SK-N-SH (cell line): ENCODE results near the gene TMEM185A.
"Not testable (repeated sequence)": the region's sequence is repeated elsewhere in the genome, so short reads cannot be mapped to it uniquely, and the experiment has no call there.

Experiments
- EP300 ChIP-seq, 2 experiments: IDR thresholded peaks; 2 replicates each; pipeline versions ENCODE4 v1.4.0 to v1.6.1; 2012; ENCODE audit warnings: borderline replicate concordance in 1 of 2, low read depth in 1 of 2, low read length in 1 of 2
- EZH2phosphoT487 ChIP-seq: fragments of 200-600 bp; sonication (generic); IDR thresholded peaks from 2 replicates; pipeline ENCODE4 v1.6.1; 2017; ENCODE audit warnings: low read depth, mixed run types, mild to moderate bottlenecking, antibody characterized with exemption, moderate library complexity, borderline replicate concordance
- FOSL2 ChIP-seq: IDR thresholded peaks from 2 replicates; pipeline ENCODE4 v1.4.0; 2012; ENCODE audit warnings: low read depth, mild to moderate bottlenecking, moderate library complexity, borderline replicate concordance
- GATA2 ChIP-seq: sonication (generic); formaldehyde crosslinking; IDR thresholded peaks from 2 replicates; pipeline ENCODE4 v1.5.0; 2020; ENCODE audit warnings: mild to moderate bottlenecking, missing genetic modification reagents
- NFIC ChIP-seq: IDR thresholded peaks from 2 replicates; pipeline ENCODE4 v1.4.0; 2012; ENCODE audit warnings: borderline replicate concordance
- REST ChIP-seq: IDR thresholded peaks from 2 replicates; pipeline ENCODE4 v1.6.1; 2012; ENCODE audit warnings: mild to moderate bottlenecking, low read depth, low read length, moderate library complexity
- SIN3A ChIP-seq: IDR thresholded peaks from 2 replicates; pipeline ENCODE4 v1.6.1; 2012; ENCODE audit warnings: low read depth, mild to moderate bottlenecking, low read length, moderate library complexity, borderline replicate concordance
- TAF1 ChIP-seq: IDR thresholded peaks from 2 replicates; pipeline ENCODE4 v1.6.1; 2012; ENCODE audit warnings: low read depth, mild to moderate bottlenecking, low read length, moderate library complexity, borderline replicate concordance
- YY1 ChIP-seq: IDR thresholded peaks from 2 replicates; pipeline ENCODE4 v1.4.0; 2012; ENCODE audit warnings: low read depth, mild to moderate bottlenecking
- TF ChIP-seq, protein P1 (sequence below): fragments of 200-600 bp; sonication (generic); IDR thresholded peaks from 2 replicates; pipeline ENCODE4 v1.6.1; 2017; ENCODE audit warnings: antibody characterized with exemption, mild to moderate bottlenecking, moderate library complexity
- TF ChIP-seq, protein P2 (sequence below): IDR thresholded peaks from 2 replicates; pipeline ENCODE4 v1.4.0; 2012; ENCODE audit warnings: low read depth, borderline replicate concordance

GRCh38 chrX:149626829-149627228 lies 4.8 kb downstream of the TMEM185A start:
- not testable (repeated sequence) for TF ChIP-seq NFIC; SIN3A; FOSL2; YY1; EP300 (IDR thresholded peaks at IDR 0.05; ENCODE audit: borderline replicate concordance in 1 of 2, low read depth in 1 of 2, low read length in 1 of 2); EZH2phosphoT487; GATA2; REST; TAF1
- TF ChIP-seq, protein P1, sequence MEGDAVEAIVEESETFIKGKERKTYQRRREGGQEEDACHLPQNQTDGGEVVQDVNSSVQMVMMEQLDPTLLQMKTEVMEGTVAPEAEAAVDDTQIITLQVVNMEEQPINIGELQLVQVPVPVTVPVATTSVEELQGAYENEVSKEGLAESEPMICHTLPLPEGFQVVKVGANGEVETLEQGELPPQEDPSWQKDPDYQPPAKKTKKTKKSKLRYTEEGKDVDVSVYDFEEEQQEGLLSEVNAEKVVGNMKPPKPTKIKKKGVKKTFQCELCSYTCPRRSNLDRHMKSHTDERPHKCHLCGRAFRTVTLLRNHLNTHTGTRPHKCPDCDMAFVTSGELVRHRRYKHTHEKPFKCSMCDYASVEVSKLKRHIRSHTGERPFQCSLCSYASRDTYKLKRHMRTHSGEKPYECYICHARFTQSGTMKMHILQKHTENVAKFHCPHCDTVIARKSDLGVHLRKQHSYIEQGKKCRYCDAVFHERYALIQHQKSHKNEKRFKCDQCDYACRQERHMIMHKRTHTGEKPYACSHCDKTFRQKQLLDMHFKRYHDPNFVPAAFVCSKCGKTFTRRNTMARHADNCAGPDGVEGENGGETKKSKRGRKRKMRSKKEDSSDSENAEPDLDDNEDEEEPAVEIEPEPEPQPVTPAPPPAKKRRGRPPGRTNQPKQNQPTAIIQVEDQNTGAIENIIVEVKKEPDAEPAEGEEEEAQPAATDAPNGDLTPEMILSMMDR = not testable (repeated sequence)
- TF ChIP-seq, protein P2, sequence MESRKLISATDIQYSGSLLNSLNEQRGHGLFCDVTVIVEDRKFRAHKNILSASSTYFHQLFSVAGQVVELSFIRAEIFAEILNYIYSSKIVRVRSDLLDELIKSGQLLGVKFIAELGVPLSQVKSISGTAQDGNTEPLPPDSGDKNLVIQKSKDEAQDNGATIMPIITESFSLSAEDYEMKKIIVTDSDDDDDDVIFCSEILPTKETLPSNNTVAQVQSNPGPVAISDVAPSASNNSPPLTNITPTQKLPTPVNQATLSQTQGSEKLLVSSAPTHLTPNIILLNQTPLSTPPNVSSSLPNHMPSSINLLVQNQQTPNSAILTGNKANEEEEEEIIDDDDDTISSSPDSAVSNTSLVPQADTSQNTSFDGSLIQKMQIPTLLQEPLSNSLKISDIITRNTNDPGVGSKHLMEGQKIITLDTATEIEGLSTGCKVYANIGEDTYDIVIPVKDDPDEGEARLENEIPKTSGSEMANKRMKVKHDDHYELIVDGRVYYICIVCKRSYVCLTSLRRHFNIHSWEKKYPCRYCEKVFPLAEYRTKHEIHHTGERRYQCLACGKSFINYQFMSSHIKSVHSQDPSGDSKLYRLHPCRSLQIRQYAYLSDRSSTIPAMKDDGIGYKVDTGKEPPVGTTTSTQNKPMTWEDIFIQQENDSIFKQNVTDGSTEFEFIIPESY = not testable (repeated sequence)
